Rectal smooth muscle tissue (tissue), 1 donor: ENCODE measurements around the gene FCMR.
A peak's percentile ranks its signal among the peaks of the same experiment; 100 is the strongest.

Experiments used
- H3K27ac ChIP-seq: one replicate; pipeline ENCODE4 v1.7.0; 2013; ENCODE audit warnings: low read depth, low read length, inconsistent platforms
- H3K27me3 ChIP-seq: one replicate; pipeline ENCODE4 v1.7.0; 2013; ENCODE audit warnings: low read length; ENCODE audit not compliant: control insufficient read depth, insufficient read depth
- H3K36me3 ChIP-seq: one replicate; pipeline ENCODE4 v1.7.0; 2013; ENCODE audit warnings: low read length; ENCODE audit not compliant: control insufficient read depth, insufficient read depth
- H3K4me1 ChIP-seq: one replicate; pipeline ENCODE4 v1.7.0; 2013; ENCODE audit warnings: low read length; ENCODE audit not compliant: control insufficient read depth, insufficient read depth
- H3K4me3 ChIP-seq: one replicate; pipeline ENCODE4 v1.7.0; 2013; ENCODE audit warnings: low read length
- H3K9ac ChIP-seq: one replicate; pipeline ENCODE4 v1.7.0; 2013; ENCODE audit warnings: low read length

Gene FCMR

GRCh38 chr1:206912445-206913095 is 9.2 kb downstream of the FCMR start:
- Histone ChIP-seq H3K4me3 (no peak overlapping the region), H3K27ac (no peak overlapping the region), H3K27me3 (peaks cover 10% of the 10 kb centered on the region), H3K36me3 (no peaks in the 10 kb centered on the region), H3K4me1 (peaks cover 4% of the 10 kb centered on the region), H3K9ac (no peak overlapping the region)

DNA sequence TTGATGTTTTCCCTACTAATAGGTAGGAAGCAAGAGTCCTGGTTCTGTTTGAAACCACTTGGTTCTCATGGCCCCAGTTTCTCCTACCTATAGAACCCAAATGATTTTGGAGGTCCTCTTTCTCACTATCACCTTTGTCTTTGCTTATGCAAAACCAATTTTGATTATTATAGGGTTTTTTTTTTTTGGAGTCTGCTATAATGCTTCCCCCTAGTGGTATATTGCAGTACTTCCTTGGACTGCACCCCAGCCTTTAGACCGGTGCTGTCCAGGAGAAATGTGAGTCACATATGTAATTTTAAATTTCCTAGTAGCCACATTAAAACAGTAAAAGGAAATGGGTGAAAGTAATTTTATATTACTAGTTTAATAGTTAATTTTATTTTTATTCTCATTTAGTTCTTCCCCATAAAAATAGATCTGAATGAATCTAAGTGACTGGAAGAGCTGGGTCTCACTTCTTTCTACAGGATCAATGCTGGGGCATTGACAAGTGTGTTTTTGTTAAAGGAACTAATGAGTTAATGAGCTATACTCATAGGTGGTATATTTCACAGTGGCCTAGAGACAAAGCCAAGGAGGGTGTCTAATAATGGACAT is 10.6 kb downstream of the FCMR start:
- no peaks in the 10 kb centered on the region for H3K36me3 ChIP-seq
- peaks cover 4% of the 10 kb centered on the region for H3K4me1 ChIP-seq
- H3K27me3 ChIP-seq, result peaks cover 10% of the 10 kb centered on the region
- no peak overlapping the region for H3K9ac ChIP-seq
- H3K4me3 ChIP-seq, result no peak overlapping the region
- no peak overlapping the region for H3K27ac ChIP-seq

- Histone ChIP-seq H3K27me3 (peaks cover 10% of the 10 kb centered on the region), H3K4me3 (peak overlapping the region; percentile 63), H3K4me1 (peaks cover 4% of the 10 kb centered on the region), H3K36me3 (no peaks in the 10 kb centered on the region), H3K27ac (no peak overlapping the region), H3K9ac (no peak overlapping the region)
These were observed 11.8 kb downstream of the FCMR start for GRCh38 chr1:206909883-206910318.

- Histone ChIP-seq H3K36me3 (no peaks in the 10 kb centered on the region), H3K4me3 (peak overlapping the region; percentile 63), H3K27ac (no peak overlapping the region), H3K9ac (no peak overlapping the region), H3K27me3 (peaks cover 10% of the 10 kb centered on the region), H3K4me1 (peaks cover 4% of the 10 kb centered on the region)
These were observed 12.4 kb downstream of the FCMR start for GRCh38 chr1:206909161-206909882.

GRCh38 chr1:206908038-206908437 is 13.7 kb downstream of the FCMR start:
- Histone ChIP-seq H3K27ac (no peak overlapping the region), H3K4me3 (no peak overlapping the region), H3K36me3 (no peaks in the 10 kb centered on the region), H3K27me3 (peaks cover 10% of the 10 kb centered on the region), H3K4me1 (peaks cover 4% of the 10 kb centered on the region), H3K9ac (no peak overlapping the region)

DNA sequence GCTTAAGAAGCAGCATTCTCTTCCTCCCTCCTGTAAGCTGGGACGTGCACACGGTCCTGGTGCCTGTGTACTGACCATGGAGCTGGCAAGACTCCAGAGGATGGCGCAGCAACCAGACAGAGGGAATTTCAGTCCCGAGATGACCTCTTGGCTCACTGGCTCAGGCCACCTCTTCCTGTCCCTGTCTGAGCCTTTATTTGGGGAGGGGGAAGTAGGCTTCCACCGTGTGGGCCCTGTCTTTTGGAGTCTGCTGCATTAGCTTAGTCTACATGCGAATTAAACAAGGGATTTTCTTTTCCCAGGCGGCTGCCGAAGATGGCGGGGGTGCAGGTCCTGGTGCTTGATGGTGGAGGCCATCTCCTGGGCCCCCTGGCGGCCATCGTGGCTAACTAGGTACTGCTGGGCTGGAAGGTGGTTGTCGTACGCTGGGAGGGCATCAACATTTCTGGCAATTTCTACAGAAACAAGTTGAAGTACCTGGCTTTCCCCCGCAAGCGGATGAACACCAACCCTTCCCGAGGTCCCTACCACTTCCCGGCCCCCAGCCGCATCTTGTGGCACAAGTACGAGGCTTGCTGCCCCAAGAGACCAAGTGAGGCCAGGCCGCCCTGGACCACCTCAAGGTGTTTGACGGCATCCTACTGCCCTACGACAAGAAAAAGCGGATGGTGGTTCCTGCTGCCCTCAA is 14.3 kb downstream of the FCMR start:
- Histone ChIP-seq H3K27ac (no peak overlapping the region), H3K9ac (no peak overlapping the region), H3K4me3 (no peak overlapping the region), H3K27me3 (peaks cover 10% of the 10 kb centered on the region), H3K4me1 (peaks cover 4% of the 10 kb centered on the region), H3K36me3 (no peaks in the 10 kb centered on the region)

DNA sequence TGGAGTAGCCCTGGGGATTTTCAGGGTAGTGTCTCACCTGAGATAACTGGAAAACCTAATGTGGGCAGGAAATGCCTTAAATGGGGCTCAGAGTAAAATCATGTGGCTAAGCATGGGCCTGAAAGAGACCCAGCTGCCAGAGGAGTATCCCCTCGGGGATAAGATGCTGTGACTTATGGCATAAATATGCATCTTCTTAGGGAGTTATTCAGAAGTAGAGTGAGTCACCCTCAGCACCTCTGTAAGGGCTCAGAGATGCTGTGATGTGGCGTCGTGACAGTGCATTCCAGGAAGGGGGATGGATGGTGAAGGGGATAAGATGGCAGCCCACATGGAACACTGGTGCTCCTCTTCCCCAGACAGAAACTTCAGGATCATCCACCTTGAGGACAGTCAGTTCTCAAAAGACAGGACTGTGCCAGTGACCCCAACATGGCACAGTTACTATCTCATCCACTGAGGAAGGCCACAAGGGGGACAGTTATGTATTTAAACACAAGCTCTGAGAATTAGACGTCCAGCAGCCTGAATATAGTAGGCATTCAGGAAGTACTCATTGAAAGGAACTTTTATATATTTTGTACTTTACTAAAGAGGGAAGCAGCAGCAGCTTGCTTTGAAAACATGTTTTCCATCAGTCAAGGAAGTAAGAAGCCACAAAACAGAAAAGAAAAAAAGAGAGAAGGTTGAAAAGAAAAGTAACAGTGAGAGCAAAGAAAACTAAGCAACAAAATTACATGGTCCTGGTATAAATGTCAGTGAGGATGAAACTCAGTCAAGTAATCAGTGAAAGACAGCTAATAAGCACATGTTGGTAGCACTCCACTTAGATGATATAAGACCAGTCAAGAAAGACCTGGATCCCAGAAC is 16.2 kb downstream of the FCMR start:
- no peak overlapping the region for H3K4me3 ChIP-seq
- H3K27me3 ChIP-seq, result peaks cover 10% of the 10 kb centered on the region
- no peak overlapping the region for H3K27ac ChIP-seq
- H3K9ac ChIP-seq, result no peak overlapping the region
- no peaks in the 10 kb centered on the region for H3K36me3 ChIP-seq
- H3K4me1 ChIP-seq, result peaks cover 4% of the 10 kb centered on the region

- peaks cover 1% of the 10 kb centered on the region for H3K27me3 ChIP-seq
- no peak overlapping the region for H3K9ac ChIP-seq
- H3K4me3 ChIP-seq, result no peak overlapping the region
- no peaks in the 10 kb centered on the region for H3K36me3 ChIP-seq
- H3K4me1 ChIP-seq, result no peaks in the 10 kb centered on the region
- no peak overlapping the region for H3K27ac ChIP-seq
These were observed 17.2 kb downstream of the FCMR start for GRCh38 chr1:206904423-206905142.

DNA sequence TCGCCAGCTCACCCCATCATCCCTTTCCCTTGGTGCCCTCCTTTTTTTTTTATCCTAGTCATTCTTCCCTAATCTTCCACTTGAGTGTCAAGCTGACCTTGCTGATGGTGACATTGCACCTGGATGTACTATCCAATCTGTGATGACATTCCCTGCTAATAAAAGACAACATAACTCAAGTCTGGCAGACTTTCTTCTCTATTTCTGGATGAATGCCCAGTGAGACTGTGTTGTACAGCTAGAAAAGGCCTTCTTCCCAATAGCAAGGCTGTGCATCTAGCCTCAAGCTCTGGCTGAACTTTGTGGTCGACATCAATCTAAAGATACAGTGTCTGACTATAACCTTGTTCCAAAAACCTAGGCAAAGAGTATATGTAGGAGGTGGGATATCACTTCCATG is 18.1 kb downstream of the FCMR start:
- Histone ChIP-seq H3K36me3 (no peaks in the 10 kb centered on the region), H3K27me3 (no peaks in the 10 kb centered on the region), H3K4me3 (no peak overlapping the region), H3K4me1 (no peaks in the 10 kb centered on the region), H3K9ac (no peak overlapping the region), H3K27ac (no peak overlapping the region)

- H3K9ac ChIP-seq, result no peak overlapping the region
- H3K27me3 ChIP-seq, result no peaks in the 10 kb centered on the region
- H3K27ac ChIP-seq, result no peak overlapping the region
- no peaks in the 10 kb centered on the region for H3K36me3 ChIP-seq
- H3K4me3 ChIP-seq, result no peak overlapping the region
- H3K4me1 ChIP-seq, result no peaks in the 10 kb centered on the region
These were observed 19.0 kb downstream of the FCMR start for GRCh38 chr1:206902702-206903101.

- Histone ChIP-seq H3K4me3 (no peak overlapping the region), H3K27me3 (no peaks in the 10 kb centered on the region), H3K36me3 (no peaks in the 10 kb centered on the region), H3K27ac (no peak overlapping the region), H3K4me1 (no peaks in the 10 kb centered on the region), H3K9ac (no peak overlapping the region)
These were observed 19.8 kb downstream of the FCMR start for GRCh38 chr1:206901944-206902343.
